HG02884 (cell line): Measurements from ENCODE around the gene DEFB123.
"Not testable (repeated sequence)": the region's sequence is repeated elsewhere in the genome, so short reads cannot be mapped to it uniquely, and the experiment has no call there.

ENCODE experiments used
- ATAC-seq: cut with Tn5 transposase; IDR thresholded peaks from one replicate; pipeline ENCODE4 v1.9.1; 2021; ENCODE audit warnings: mild to moderate bottlenecking, moderate library complexity; ENCODE audit not compliant: unreplicated experiment

The DEFB123 gene

GRCh38 chr20:31440012-31440659, at the start of gene DEFB123:
Gene DEFB123 (plus strand): TSS chr20:31440632. CDS start chr20:31440699, 67 bp downstream.
- no peak for ATAC-seq

GRCh38 chr20:31392836-31393235, 47.6 kb upstream of the DEFB123 start:
- no peak for ATAC-seq

GRCh38 chr20:31394900-31395299, 45.5 kb upstream of the DEFB123 start:
- no peak for ATAC-seq

GRCh38 chr20:31403886-31404285, 36.5 kb upstream of the DEFB123 start:
- no peak for ATAC-seq

- ATAC-seq, result no peak
These were observed 34.3 kb upstream of the DEFB123 start, which contains the start of gene DEFB121 for GRCh38 chr20:31406115-31406514. Gene DEFB121 (minus strand): TSS chr20:31406215. CDS start chr20:31406152, 63 bp downstream.

GRCh38 chr20:31410011-31410410, 30.4 kb upstream of the DEFB123 start:
- ATAC-seq, result no peak

GRCh38 chr20:31414381-31414780, 26.1 kb upstream of the DEFB123 start:
- no peak for ATAC-seq

GRCh38 chr20:31415653-31416052, 24.8 kb upstream of the DEFB123 start:
- no peak for ATAC-seq

- no peak for ATAC-seq
These were observed 22.1 kb upstream of the DEFB123 start for GRCh38 chr20:31418307-31418706.

GRCh38 chr20:31425797-31426196, 14.6 kb upstream of the DEFB123 start:
- ATAC-seq, result no peak

GRCh38 chr20:31426891-31427551, 13.4 kb upstream of the DEFB123 start:
- not testable (repeated sequence) for ATAC-seq

- ATAC-seq, result not testable (repeated sequence)
These were observed 12.9 kb upstream of the DEFB123 start for GRCh38 chr20:31427576-31427975.

- ATAC-seq, result no peak
These were observed 9.8 kb upstream of the DEFB123 start for GRCh38 chr20:31430568-31431115.

GRCh38 chr20:31446084-31446819, 5.8 kb downstream of the DEFB123 start:
- ATAC-seq, result no peak

- no peak for ATAC-seq
These were observed 9.3 kb downstream of the DEFB123 start for GRCh38 chr20:31449511-31450414.

- no peak for ATAC-seq
These were observed 12.1 kb downstream of the DEFB123 start for GRCh38 chr20:31452575-31452974.

GRCh38 chr20:31454361-31454760, 13.9 kb downstream of the DEFB123 start:
- no peak for ATAC-seq

GRCh38 chr20:31470946-31471345, 30.5 kb downstream of the DEFB123 start:
- not testable (repeated sequence) for ATAC-seq

GRCh38 chr20:31472395-31473330, 32.2 kb downstream of the DEFB123 start:
- no peak for ATAC-seq
